ENCODE measurements around the gene DYRK1B. TPM values are rescaled to one million over a fixed set of nuclear protein-coding genes. Genes with fewer than 3 reads are reported as not detected.
"Not testable (repeated sequence)": the region's sequence is repeated elsewhere in the genome, so short reads cannot be mapped to it uniquely, and the experiment has no call there.

DYRK1B gene
- total RNA-seq, 1 experiment from 2014 or later: 12.2 TPM

- no peak for TF ChIP-seq CBFB (CRISPR knock-in tag; IDR thresholded peaks at IDR 0.05; ENCODE audit: low read depth)
- TF ChIP-seq NFATC4 (CRISPR knock-in tag; IDR thresholded peaks at IDR 0.05): no peak
- TF ChIP-seq FOXK1 (CRISPR knock-in tag; IDR thresholded peaks at IDR 0.05): no peak
- no peak for TF ChIP-seq E2F4 (CRISPR knock-in tag; IDR thresholded peaks at IDR 0.05; ENCODE audit: borderline replicate concordance, low read depth)
- no peak for TF ChIP-seq ZNF512 (CRISPR knock-in tag; IDR thresholded peaks at IDR 0.05; ENCODE audit: borderline replicate concordance)
Observed at GRCh38 chr19:39810424-39810823, 23.5 kb downstream of the DYRK1B start (continued).

GRCh38 chr19:39809368-39809767 is 24.6 kb downstream of the DYRK1B start:
- ChIA-PET POLR2A (interaction anchor here (0.6 kb wide), 1 partner anchor 404 kb away, joined by 3 read pairs; no protein-coding TSS in a partner anchor), CTCF (no interaction called here)
- TF ChIP-seq AR (CRISPR knock-in tag; IDR thresholded peaks at IDR 0.05) (no peak), AFF4 (CRISPR knock-in tag; IDR thresholded peaks at IDR 0.05; ENCODE audit: borderline replicate concordance) (no peak), MYBL2 (CRISPR knock-in tag; IDR thresholded peaks at IDR 0.05) (no peak), ZNF416 (CRISPR knock-in tag; IDR thresholded peaks at IDR 0.05) (no peak), SOX15 (CRISPR knock-in tag; IDR thresholded peaks at IDR 0.05) (no peak), ERG (CRISPR knock-in tag; IDR thresholded peaks at IDR 0.05) (no peak)
- no peaks in the 10 kb centered on the region for H3K4me1 Mint-ChIP-seq
- peaks cover 19% of the 10 kb centered on the region for H3K9me3 Mint-ChIP-seq
- ATAC-seq: no peak
- H3K27me3 Mint-ChIP-seq (ENCODE audit: low read depth): peaks cover 8% of the 10 kb centered on the region
- H3K36me3 Mint-ChIP-seq: no peaks in the 10 kb centered on the region; the same call in 1 of the 2 replicates
- H3K27ac Mint-ChIP-seq: no peak overlapping the region
- H3K4me3 Mint-ChIP-seq: no peak overlapping the region
- no peak for DNase-seq (ENCODE audit: low spot score)

GRCh38 chr19:39808688-39809087 is 25.3 kb downstream of the DYRK1B start:
- DNase-seq (ENCODE audit: low spot score); H3K4me3 Mint-ChIP-seq; CTCF ChIA-PET; H3K36me3 Mint-ChIP-seq; H3K4me1 Mint-ChIP-seq; H3K27me3 Mint-ChIP-seq (ENCODE audit: low read depth); H3K27ac Mint-ChIP-seq; ATAC-seq; POLR2A ChIA-PET: not testable (repeated sequence)
- H3K9me3 Mint-ChIP-seq: peaks cover 19% of the 10 kb centered on the region

Data from WTC11 (cell line).